HG02642 (cell line): ENCODE data around the gene ARHGAP25.
A peak's percentile ranks its signal among the peaks of the same experiment; 100 is the strongest.

Experiments used
- ATAC-seq: cut with Tn5 transposase; IDR thresholded peaks from one replicate; pipeline ENCODE4 v1.9.1; 2021; ENCODE audit warnings: mild to moderate bottlenecking; ENCODE audit not compliant: unreplicated experiment, poor library complexity

The ARHGAP25 gene

GRCh38 chr2:68825866-68826265 lies 91.3 kb downstream of the ARHGAP25 start:
- no peak for ATAC-seq

GRCh38 chr2:68827666-68828065 lies 93.1 kb downstream of the ARHGAP25 start:
- ATAC-seq = no peak

- ATAC-seq = no peak
Observed at GRCh38 chr2:68828887-68829708, 94.5 kb downstream of the ARHGAP25 start.

- ATAC-seq = no peak
Observed at GRCh38 chr2:68829749-68830148, 95.1 kb downstream of the ARHGAP25 start.

GRCh38 chr2:68831686-68832232 lies 97.1 kb downstream of the ARHGAP25 start:
- ATAC-seq = no peak

GRCh38 chr2:68832233-68832869 lies 97.7 kb downstream of the ARHGAP25 start:
- peak; percentile 77 for ATAC-seq

GRCh38 chr2:68833162-68833561 lies 98.6 kb downstream of the ARHGAP25 start:
- ATAC-seq = no peak

GRCh38 chr2:68834737-68835376 lies 100.2 kb downstream of the ARHGAP25 start:
- no peak for ATAC-seq

GRCh38 chr2:68835621-68836020 lies 101.0 kb downstream of the ARHGAP25 start:
- no peak for ATAC-seq

GRCh38 chr2:68837164-68837860 lies 102.7 kb downstream of the ARHGAP25 start:
- ATAC-seq = peak; percentile 42

- peak; percentile 67 for ATAC-seq
Observed at GRCh38 chr2:68837861-68838341, 103.3 kb downstream of the ARHGAP25 start.

- ATAC-seq = no peak
Observed at GRCh38 chr2:68838641-68839040, 104.0 kb downstream of the ARHGAP25 start.

- no peak for ATAC-seq
Observed at GRCh38 chr2:68839260-68839833, 104.7 kb downstream of the ARHGAP25 start.

GRCh38 chr2:68845043-68845442 lies 110.4 kb downstream of the ARHGAP25 start:
- no peak for ATAC-seq

- no peak for ATAC-seq
Observed at GRCh38 chr2:68846091-68846490, 111.5 kb downstream of the ARHGAP25 start.

GRCh38 chr2:68847751-68848150 lies 113.1 kb downstream of the ARHGAP25 start:
- ATAC-seq = no peak

- no peak for ATAC-seq
Observed at GRCh38 chr2:68849579-68850030, 115.0 kb downstream of the ARHGAP25 start.

- no peak for ATAC-seq
Observed at GRCh38 chr2:68850524-68850923, 115.9 kb downstream of the ARHGAP25 start.

- no peak for ATAC-seq
Observed at GRCh38 chr2:68853035-68853434, 118.4 kb downstream of the ARHGAP25 start.

- no peak for ATAC-seq
Observed at GRCh38 chr2:68853915-68854314, 119.3 kb downstream of the ARHGAP25 start.
